ENCODE results near the gene LAMP2. TPM values are rescaled to one million over a fixed set of nuclear protein-coding genes. Genes with fewer than 3 reads are reported as not detected.

Gene LAMP2
- total RNA-seq, 4 donors from 2014 or later, result 70.0 to 112 (median 110) TPM

DNA sequence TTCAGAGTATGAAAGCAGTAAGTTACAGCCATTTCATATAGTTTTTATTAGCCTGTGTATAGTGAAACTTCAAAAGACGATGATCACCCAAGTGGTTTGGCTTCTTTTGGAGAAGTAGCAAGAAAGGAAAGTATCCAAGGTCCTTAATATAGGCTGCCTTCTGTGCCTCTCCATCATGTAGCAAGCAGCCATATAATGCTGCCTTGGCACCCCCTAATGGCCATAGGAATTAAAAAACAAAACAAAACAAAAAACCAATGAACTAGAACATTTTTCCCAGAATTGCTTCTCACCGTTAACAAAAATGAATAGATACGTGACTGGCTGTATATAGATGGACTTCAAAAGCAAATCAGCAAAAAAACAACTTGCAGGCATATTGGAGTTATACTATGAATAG lies 18.9 kb downstream of the LAMP2 start:
- ATAC-seq (peak in 1 of 2 donors; percentile 35), DNase-seq (no peak)
- intact Hi-C loops (cut with DNase I; ENCODE audit: low total_unique reads) (no loop called here), in situ Hi-C loops (cut with MboI; ENCODE audit: low sequenced_read_pairs in 4 of 4) (loop anchor here in 3 of 4 donors (10.0 to 25.0 kb wide), 3 partner anchors 85 to 213 kb away; partner anchors contain the start of gene ATP1B4 (in 2 of the 3))
- no peaks in the 10 kb centered on the region for H3K27me3 ChIP-seq
- peaks cover 17% of the 10 kb centered on the region in 2 donors for H3K4me1 ChIP-seq
- H3K4me3 ChIP-seq, result no peak overlapping the region
- TF ChIP-seq, protein P1, sequence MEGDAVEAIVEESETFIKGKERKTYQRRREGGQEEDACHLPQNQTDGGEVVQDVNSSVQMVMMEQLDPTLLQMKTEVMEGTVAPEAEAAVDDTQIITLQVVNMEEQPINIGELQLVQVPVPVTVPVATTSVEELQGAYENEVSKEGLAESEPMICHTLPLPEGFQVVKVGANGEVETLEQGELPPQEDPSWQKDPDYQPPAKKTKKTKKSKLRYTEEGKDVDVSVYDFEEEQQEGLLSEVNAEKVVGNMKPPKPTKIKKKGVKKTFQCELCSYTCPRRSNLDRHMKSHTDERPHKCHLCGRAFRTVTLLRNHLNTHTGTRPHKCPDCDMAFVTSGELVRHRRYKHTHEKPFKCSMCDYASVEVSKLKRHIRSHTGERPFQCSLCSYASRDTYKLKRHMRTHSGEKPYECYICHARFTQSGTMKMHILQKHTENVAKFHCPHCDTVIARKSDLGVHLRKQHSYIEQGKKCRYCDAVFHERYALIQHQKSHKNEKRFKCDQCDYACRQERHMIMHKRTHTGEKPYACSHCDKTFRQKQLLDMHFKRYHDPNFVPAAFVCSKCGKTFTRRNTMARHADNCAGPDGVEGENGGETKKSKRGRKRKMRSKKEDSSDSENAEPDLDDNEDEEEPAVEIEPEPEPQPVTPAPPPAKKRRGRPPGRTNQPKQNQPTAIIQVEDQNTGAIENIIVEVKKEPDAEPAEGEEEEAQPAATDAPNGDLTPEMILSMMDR (IDR thresholded peaks at IDR 0.05 in 4 of 5, conservative IDR thresholded peaks at IDR 0.05 in 1 of 5), result peak in 2 of 5 experiments; percentile 17 to 30
- TF ChIP-seq POLR2A (IDR thresholded peaks at IDR 0.05), result no peak
- peaks cover 0 to 23% of the 10 kb centered on the region in 2 donors for H3K36me3 ChIP-seq
- no peaks in the 10 kb centered on the region for H3K9me3 ChIP-seq
- peak overlapping the region in 3 of 4 donors; percentile 6 to 75 (median 73) for H3K27ac ChIP-seq

DNA sequence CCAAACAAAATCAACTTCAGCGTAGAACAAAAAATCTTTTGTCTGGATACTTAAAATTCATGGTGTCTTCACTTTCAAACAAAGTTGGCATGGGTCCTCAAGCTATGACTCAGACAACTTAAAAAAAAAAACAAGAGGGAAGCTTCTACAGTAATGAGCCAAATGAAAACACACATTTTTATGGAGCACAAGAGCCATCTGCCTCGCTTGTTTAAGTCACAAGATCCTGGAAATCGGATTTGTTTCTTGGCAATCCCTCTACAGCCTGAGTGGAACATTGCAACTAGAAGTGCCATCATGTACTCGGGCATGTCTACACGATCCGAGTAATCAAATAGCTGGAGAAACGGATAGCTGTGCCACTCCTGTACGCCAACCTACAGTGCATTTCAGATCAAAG lies 22.6 kb downstream of the LAMP2 start:
- Histone ChIP-seq H3K4me1 (peaks cover 14 to 17% of the 10 kb centered on the region in 2 donors), H3K27ac (peak overlapping the region; percentile 59 to 75 (median 66)), H3K9me3 (no peaks in the 10 kb centered on the region), H3K4me3 (no peak overlapping the region), H3K36me3 (peaks cover 0 to 17% of the 10 kb centered on the region in 2 donors), H3K27me3 (no peaks in the 10 kb centered on the region)
- TF ChIP-seq, protein P1 (IDR thresholded peaks at IDR 0.05 in 4 of 5, conservative IDR thresholded peaks at IDR 0.05 in 1 of 5), result no peak
- no peak for TF ChIP-seq POLR2A (IDR thresholded peaks at IDR 0.05)
- intact Hi-C loops (cut with DNase I; ENCODE audit: low total_unique reads) (loop anchor here (5.0 kb wide), 1 partner anchor 79 kb away; no protein-coding TSS in a partner anchor), in situ Hi-C loops (cut with MboI; ENCODE audit: low sequenced_read_pairs in 4 of 4) (no loop called here)
- DNase-seq (peak in 1 of 2 donors; percentile 15), ATAC-seq (peak; percentile 91 to 93)

DNA sequence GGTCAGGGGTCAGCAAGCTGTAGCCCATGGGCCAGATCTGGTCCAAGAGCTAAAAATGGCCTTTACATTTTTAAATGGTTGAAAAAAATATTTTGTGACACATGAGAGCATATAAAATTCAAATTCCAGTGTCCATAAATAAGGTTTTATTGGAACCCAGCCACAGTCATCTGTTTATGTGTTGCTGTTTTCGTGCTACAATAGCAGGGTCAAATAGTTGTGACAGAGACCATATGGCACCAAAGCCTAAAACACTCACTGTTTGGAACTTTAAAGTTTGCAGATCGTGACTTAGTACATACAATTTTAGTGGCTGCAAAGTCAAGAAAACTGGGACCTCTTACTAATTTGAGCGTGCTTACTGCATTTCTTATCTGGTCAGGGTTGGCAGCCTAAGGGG lies 29.2 kb downstream of the LAMP2 start:
- no peaks in the 10 kb centered on the region for H3K9me3 ChIP-seq
- TF ChIP-seq POLR2A (IDR thresholded peaks at IDR 0.05), result no peak
- TF ChIP-seq, protein P1 (IDR thresholded peaks at IDR 0.05 in 4 of 5, conservative IDR thresholded peaks at IDR 0.05 in 1 of 5), result no peak
- intact Hi-C loops (cut with DNase I; ENCODE audit: low total_unique reads) (no loop called here), in situ Hi-C loops (cut with MboI; ENCODE audit: low sequenced_read_pairs in 4 of 4) (no loop called here)
- ATAC-seq (no peak), DNase-seq (no peak)
- no peak overlapping the region for H3K4me3 ChIP-seq
- no peaks in the 10 kb centered on the region for H3K36me3 ChIP-seq
- peaks cover 4 to 13% of the 10 kb centered on the region in 2 donors for H3K4me1 ChIP-seq
- H3K27me3 ChIP-seq, result no peaks in the 10 kb centered on the region
- peak overlapping the region; percentile 1 to 54 (median 17) for H3K27ac ChIP-seq

DNA sequence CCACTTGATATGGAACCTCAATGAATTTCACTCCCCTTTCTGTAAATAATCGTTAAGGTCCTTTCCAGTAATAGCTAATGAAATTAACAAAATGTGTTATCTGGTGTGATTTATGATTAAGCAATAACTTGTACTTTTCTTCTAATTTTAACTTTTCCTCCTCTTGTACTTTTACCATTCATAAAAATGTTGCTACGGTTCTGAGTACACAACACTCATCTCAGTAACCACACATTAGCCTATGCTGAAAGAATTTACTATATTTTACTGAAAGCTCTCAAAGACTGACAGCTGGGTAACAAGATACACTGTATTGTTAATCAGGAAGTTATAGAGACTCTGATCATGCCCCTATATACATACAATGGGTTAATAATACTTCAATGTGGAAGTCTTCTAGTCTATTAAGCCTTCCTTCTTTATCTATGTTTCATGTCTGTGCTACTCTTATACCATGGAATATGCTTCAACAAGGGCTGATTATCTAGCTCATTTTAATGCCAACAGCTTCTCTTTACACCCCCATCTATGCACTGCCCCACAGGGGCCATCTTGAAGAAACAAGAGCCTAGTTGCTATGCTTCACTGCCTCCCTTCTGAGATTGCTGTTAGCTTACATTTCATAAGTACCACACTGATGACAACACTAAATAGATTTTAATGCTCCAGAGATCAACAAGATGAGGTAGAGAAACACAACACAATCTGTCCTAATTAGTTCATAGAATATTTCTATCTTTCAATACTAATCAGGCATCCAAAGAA lies 39.1 kb downstream of the LAMP2 start:
- ATAC-seq (no peak), DNase-seq (no peak)
- Histone ChIP-seq H3K9me3 (no peaks in the 10 kb centered on the region), H3K4me1 (no peaks in the 10 kb centered on the region), H3K27ac (no peak overlapping the region), H3K27me3 (no peaks in the 10 kb centered on the region), H3K4me3 (no peak overlapping the region), H3K36me3 (no peaks in the 10 kb centered on the region)
- in situ Hi-C loops (cut with MboI; ENCODE audit: low sequenced_read_pairs in 4 of 4) (no loop called here), intact Hi-C loops (cut with DNase I; ENCODE audit: low total_unique reads) (no loop called here)
- TF ChIP-seq POLR2A (IDR thresholded peaks at IDR 0.05), result no peak
- TF ChIP-seq, protein P1 (IDR thresholded peaks at IDR 0.05 in 4 of 5, conservative IDR thresholded peaks at IDR 0.05 in 1 of 5), result no peak
